GM10266 (cell line): ENCODE measurements around the gene RB1.

Experiments
- DNase-seq: peaks from one replicate; pipeline ENCODE4 v3.0.0; 2012; ENCODE audit errors: extremely low spot score
- CTCF ChIP-seq: IDR thresholded peaks from 2 replicates; pipeline ENCODE4 v1.5.1; 2012; ENCODE audit warnings: mild to moderate bottlenecking, low read depth; ENCODE audit not compliant: control insufficient read depth, insufficient read depth; ENCODE audit errors: missing control alignments

RB1 gene

GRCh38 chr13:48488995-48489394 lies 185.4 kb downstream of the RB1 start:
- DNase-seq: peak; percentile 23

GRCh38 chr13:48489666-48490065 lies 186.1 kb downstream of the RB1 start:
- DNase-seq: no peak
- TF ChIP-seq CTCF: no peak

More at GRCh38 chr13:48488995-48489394, 185.4 kb downstream of the RB1 start:
- no peak for TF ChIP-seq CTCF

GRCh38 chr13:48490241-48490640 lies 186.7 kb downstream of the RB1 start:
- TF ChIP-seq CTCF: no peak
- DNase-seq: no peak

GRCh38 chr13:48491423-48492095 lies 188.0 kb downstream of the RB1 start:
- TF ChIP-seq CTCF: no peak
- no peak for DNase-seq

GRCh38 chr13:48492096-48492440 lies 188.5 kb downstream of the RB1 start:
- DNase-seq: no peak
- TF ChIP-seq CTCF: no peak

- TF ChIP-seq CTCF: no peak
These were observed 189.0 kb downstream of the RB1 start for GRCh38 chr13:48492470-48493065.

GRCh38 chr13:48493066-48493765 lies 189.7 kb downstream of the RB1 start:
- no peak for TF ChIP-seq CTCF
- DNase-seq: no peak

More at GRCh38 chr13:48492470-48493065, 189.0 kb downstream of the RB1 start:
- DNase-seq: peak; percentile 27
